H9 (cell line): ENCODE measurements around the gene OR6N1. TPM values are rescaled to one million over a fixed set of nuclear protein-coding genes. Genes with fewer than 3 reads are reported as not detected.

Source experiments
- DNase-seq: peaks from one replicate; pipeline ENCODE4 v3.0.0-alpha.2; 2017
- H2AFZ ChIP-seq: one replicate; pipeline ENCODE4 v1.6.1; 2013; ENCODE audit warnings: mild to moderate bottlenecking, low read length, control low read depth, moderate library complexity
- H2AK5ac ChIP-seq: 2 replicates; pipeline ENCODE4 v1.6.1; 2013; ENCODE audit warnings: low read length, control low read depth, mixed read lengths; ENCODE audit not compliant: insufficient read length
- H2BK120ac ChIP-seq: one replicate; pipeline ENCODE4 v1.6.1; 2013; ENCODE audit warnings: low read depth, mild to moderate bottlenecking, low read length, control low read depth, inconsistent platforms; ENCODE audit not compliant: poor library complexity, severe bottlenecking
- H2BK12ac ChIP-seq: 2 replicates; pipeline ENCODE4 v1.6.1; 2013; ENCODE audit warnings: low read length, control low read depth, mixed read lengths, low read depth; ENCODE audit not compliant: insufficient read length
- H2BK15ac ChIP-seq: 2 replicates; pipeline ENCODE4 v1.6.1; 2013; ENCODE audit warnings: low read depth, low read length, control low read depth
- H2BK20ac ChIP-seq: one replicate; pipeline ENCODE4 v1.6.1; 2013; ENCODE audit warnings: low read depth, mild to moderate bottlenecking, low read length, control low read depth, inconsistent platforms; ENCODE audit not compliant: poor library complexity, severe bottlenecking
- H2BK5ac ChIP-seq: 2 replicates; pipeline ENCODE4 v1.6.1; 2013; ENCODE audit warnings: low read length, control low read depth, mixed read lengths; ENCODE audit not compliant: insufficient read length
- H3K14ac ChIP-seq: 2 replicates; pipeline ENCODE4 v1.6.1; 2013; ENCODE audit warnings: low read length, control low read depth; ENCODE audit not compliant: insufficient read depth
- H3K18ac ChIP-seq: 2 replicates; pipeline ENCODE4 v1.6.1; 2013; ENCODE audit warnings: low read depth, mild to moderate bottlenecking, mixed read lengths, low read length, control low read depth; ENCODE audit not compliant: insufficient read length
- H3K23ac ChIP-seq: 2 replicates; pipeline ENCODE4 v1.6.1; 2013; ENCODE audit warnings: low read length, control low read depth, mixed read lengths, low read depth; ENCODE audit not compliant: insufficient read length
- H3K23me2 ChIP-seq: 2 replicates; pipeline ENCODE4 v1.6.1; 2013; ENCODE audit warnings: low read depth, mild to moderate bottlenecking, mixed read lengths, low read length, control low read depth; ENCODE audit not compliant: insufficient read length, poor library complexity, severe bottlenecking
- H3K27ac ChIP-seq: 2 replicates; pipeline ENCODE4 v1.5.1; 2013; ENCODE audit warnings: low read length, control low read depth, mixed read lengths, low read depth; ENCODE audit not compliant: insufficient read length
- H3K27me3 ChIP-seq: 2 replicates; pipeline ENCODE4 v1.6.1; 2013; ENCODE audit warnings: low read length, control low read depth, inconsistent platforms; ENCODE audit not compliant: insufficient read depth
- H3K4ac ChIP-seq: 2 replicates; pipeline ENCODE4 v1.6.1; 2013; ENCODE audit warnings: low read depth, mild to moderate bottlenecking, control low read depth, inconsistent platforms, low read length, moderate library complexity
- H3K4me1 ChIP-seq: 2 replicates; pipeline ENCODE4 v1.6.1; 2013; ENCODE audit warnings: low read length, control low read depth, inconsistent platforms; ENCODE audit not compliant: insufficient read depth
- H3K4me2 ChIP-seq: 2 replicates; pipeline ENCODE4 v1.6.1; 2013; ENCODE audit warnings: low read length, control low read depth, mixed read lengths; ENCODE audit not compliant: insufficient read length, insufficient read depth
- H3K56ac ChIP-seq: 2 replicates; pipeline ENCODE4 v1.6.1; 2013; ENCODE audit warnings: low read depth, mild to moderate bottlenecking, mixed read lengths, low read length, control low read depth; ENCODE audit not compliant: insufficient read length
- H3K79me1 ChIP-seq: 2 replicates; pipeline ENCODE4 v1.6.1; 2013; ENCODE audit warnings: low read depth, mild to moderate bottlenecking, moderate library complexity, low read length, control low read depth, inconsistent platforms; ENCODE audit not compliant: insufficient read depth, poor library complexity, severe bottlenecking
- H3K79me2 ChIP-seq: 2 replicates; pipeline ENCODE4 v1.6.1; 2013; ENCODE audit warnings: low read length, control low read depth, inconsistent platforms; ENCODE audit not compliant: insufficient read depth
- H3K9ac ChIP-seq: 2 replicates; pipeline ENCODE4 v1.6.1; 2013; ENCODE audit warnings: low read length, control low read depth, mixed read lengths; ENCODE audit not compliant: insufficient read length; ENCODE audit errors: extremely low read depth
- H3K9me3 ChIP-seq: one replicate; pipeline ENCODE4 v1.6.1; 2013; ENCODE audit warnings: low read depth, low read length, inconsistent platforms; ENCODE audit not compliant: control insufficient read depth
- H3T11ph ChIP-seq: one replicate; pipeline ENCODE4 v1.6.1; 2013; ENCODE audit warnings: mild to moderate bottlenecking, low read length, control low read depth, inconsistent platforms
- H4K20me1 ChIP-seq: one replicate; pipeline ENCODE4 v1.6.1; 2013; ENCODE audit not compliant: control insufficient read depth, insufficient read length, insufficient read depth
- H4K5ac ChIP-seq: 2 replicates; pipeline ENCODE4 v1.6.1; 2013; ENCODE audit warnings: low read depth, mild to moderate bottlenecking, mixed read lengths, low read length, control low read depth; ENCODE audit not compliant: insufficient read length
- H4K8ac ChIP-seq: replicated peaks from 2 replicates; pipeline ENCODE4 v1.6.1; 2013; ENCODE audit warnings: low read length, control low read depth, mixed read lengths, low read depth; ENCODE audit not compliant: insufficient read length
- H4K91ac ChIP-seq: 2 replicates; pipeline ENCODE4 v1.6.1; 2013; ENCODE audit warnings: low read depth, mild to moderate bottlenecking, moderate library complexity, mixed read lengths, low read length, control low read depth; ENCODE audit not compliant: insufficient read length
- H3K27ac Mint-ChIP-seq, 3 experiments: 2 replicates in 2 of 3; 3 replicates in 1 of 3; pipeline ENCODE4 v1.8.0; 2020 to 2021; ENCODE audit warnings: mixed read lengths in 3 of 3, mild to moderate bottlenecking in 1 of 3, moderate library complexity in 1 of 3
- H3K27me3 Mint-ChIP-seq: 2 replicates; pipeline ENCODE4 v1.8.0; 2021; ENCODE audit warnings: low read depth, mild to moderate bottlenecking, moderate library complexity, mixed read lengths
- H3K36me3 Mint-ChIP-seq, 3 experiments: 2 replicates in 2 of 3; 3 replicates in 1 of 3; pipeline ENCODE4 v1.8.0; 2020 to 2021; ENCODE audit warnings: low read depth in 3 of 3, mixed read lengths in 3 of 3; ENCODE audit not compliant: insufficient read depth in 1 of 3
- H3K4me1 Mint-ChIP-seq, 2 experiments: 2 replicates each; pipeline ENCODE4 v1.8.0; 2020; ENCODE audit warnings: mixed read lengths in 2 of 2
- H3K4me3 Mint-ChIP-seq, 2 experiments: 2 replicates in 1 of 2; 3 replicates in 1 of 2; pipeline ENCODE4 v1.8.0; 2020 to 2021; ENCODE audit warnings: mild to moderate bottlenecking in 2 of 2, mixed read lengths in 2 of 2, moderate library complexity in 1 of 2
- H3K9me3 Mint-ChIP-seq, 2 experiments: 2 replicates in 1 of 2; 3 replicates in 1 of 2; pipeline ENCODE4 v1.8.0; 2020; ENCODE audit warnings: mild to moderate bottlenecking in 2 of 2, mixed read lengths in 2 of 2, moderate library complexity in 1 of 2
- CTCF ChIP-seq: fragments of 200-600 bp; sonication (generic); conservative IDR thresholded peaks from 3 replicates; pipeline ENCODE4 v1.8.0; 2021; ENCODE audit warnings: antibody characterized with exemption, mild to moderate bottlenecking
- WGBS: extraction: QIAGEN DNeasy Blood & Tissue Kit; methylation state at CpG from one replicate; pipeline ENCODE4 v1.1.7; 2013; ENCODE audit warnings: missing lambda C conversion rate, low lambda C conversion rate, mixed read lengths; ENCODE audit not compliant: insufficient read length; ENCODE audit errors: extremely low coverage; 5-methylcytosine and 5-hydroxymethylcytosine counted together
- total RNA-seq: library from RNA; stranded (reverse); gene quantifications from 2 replicates; pipeline ENCODE4 v1.2.1, GENCODE V29; 2021

OR6N1 gene
- total RNA-seq, 1 experiment from 2014 or later = not detected

- H2BK20ac ChIP-seq = no peak overlapping the region
- H3K18ac ChIP-seq = no peak overlapping the region
- no peaks in the 10 kb centered on the region for H3K9me3 ChIP-seq
- no peaks in the 10 kb centered on the region for H3K36me3 Mint-ChIP-seq
- no peak overlapping the region for H2BK5ac ChIP-seq
- no peaks in the 10 kb centered on the region for H3K4me1 ChIP-seq
- no peak for DNase-seq
- H3K9ac ChIP-seq = no peak overlapping the region
- H3K9me3 Mint-ChIP-seq = no peaks in the 10 kb centered on the region
- H3K27ac ChIP-seq = no peak overlapping the region
- H4K91ac ChIP-seq = no peak overlapping the region
- H3K23me2 ChIP-seq = no peaks in the 10 kb centered on the region
- H3K56ac ChIP-seq = no peak overlapping the region
- H3K4me1 Mint-ChIP-seq = no peaks in the 10 kb centered on the region
- no peak overlapping the region for H3K4ac ChIP-seq
- no peak overlapping the region for H3T11ph ChIP-seq
- no peak overlapping the region for H4K5ac ChIP-seq
- H3K27ac Mint-ChIP-seq = no peak overlapping the region
- no peak overlapping the region for H3K4me2 ChIP-seq
- no peak for TF ChIP-seq CTCF
- no CpG with 5 or more reads among the region's 6 CpGs for WGBS
- H2BK120ac ChIP-seq = no peak overlapping the region
- H3K4me3 Mint-ChIP-seq = no peak overlapping the region
- H2BK12ac ChIP-seq = no peak overlapping the region
- H4K8ac ChIP-seq = no peak overlapping the region
- H3K27me3 Mint-ChIP-seq = no peaks in the 10 kb centered on the region; the same call in 1 of the 2 replicates
- H4K20me1 ChIP-seq = no peaks in the 10 kb centered on the region
- H2BK15ac ChIP-seq = no peak overlapping the region
- H3K14ac ChIP-seq = no peak overlapping the region
- H2AFZ ChIP-seq = no peak overlapping the region
- H2AK5ac ChIP-seq = no peak overlapping the region
- H3K27me3 ChIP-seq = no peaks in the 10 kb centered on the region
- H3K23ac ChIP-seq = no peak overlapping the region
- H3K79me2 ChIP-seq = no peaks in the 10 kb centered on the region
- no peaks in the 10 kb centered on the region for H3K79me1 ChIP-seq
Measured at GRCh38 chr1:158717344-158717743, 54.7 kb downstream of the OR6N1 start.
